Right lung (tissue), 5 donors: ENCODE results near the gene SIRT2. TPM values are rescaled to one million over a fixed set of nuclear protein-coding genes. Genes with fewer than 3 reads are reported as not detected.
"Not testable (repeated sequence)": the region's sequence is repeated elsewhere in the genome, so short reads cannot be mapped to it uniquely, and the experiment has no call there.

ENCODE experiments used
- DNase-seq, 2 donors: peaks; one replicate each; pipeline ENCODE4 v3.0.0-alpha.2; 2013
- polyA plus RNA-seq, 5 donors: library from polyadenylated mRNA; unstranded; fragments of 120-200 nt; gene quantifications; one replicate each; pipeline versions ENCODE4 v1.2.1 to v1.2.3, GENCODE V29; 2013; ENCODE audit warnings: inconsistent platforms in 1 of 5, low replicate concordance in 1 of 5; ENCODE audit not compliant: insufficient read length in 5 of 5, insufficient read depth in 1 of 5

SIRT2 gene
- polyA plus RNA-seq, 5 donors: 46.7 to 60.0 (median 56.8) TPM

- peak; percentile 62 to 75 for DNase-seq
Measured at GRCh38 chr19:38869836-38870607, 29.4 kb downstream of the SIRT2 start.

GRCh38 chr19:38869160-38869835, 30.1 kb downstream of the SIRT2 start:
- DNase-seq: no peak

- DNase-seq: no peak
Measured at GRCh38 chr19:38868551-38868950, 30.9 kb downstream of the SIRT2 start.

- no peak for DNase-seq
Measured at GRCh38 chr19:38867171-38867780, 32.1 kb downstream of the SIRT2 start.

- peak; percentile 71 to 75 for DNase-seq
Measured at GRCh38 chr19:38862321-38863059, 36.9 kb downstream of the SIRT2 start.

GRCh38 chr19:38861368-38861767, 38.0 kb downstream of the SIRT2 start:
- no peak for DNase-seq

GRCh38 chr19:38859631-38860204, 39.7 kb downstream of the SIRT2 start:
- not testable (repeated sequence) for DNase-seq

GRCh38 chr19:38856813-38857212, 42.6 kb downstream of the SIRT2 start:
- DNase-seq: no peak

GRCh38 chr19:38855751-38856150, 43.7 kb downstream of the SIRT2 start:
- DNase-seq: not testable (repeated sequence)

- DNase-seq: not testable (repeated sequence)
Measured at GRCh38 chr19:38854961-38855360, 44.5 kb downstream of the SIRT2 start.

- DNase-seq: no peak
Measured at GRCh38 chr19:38853214-38853613, 46.2 kb downstream of the SIRT2 start.

- DNase-seq: peak; percentile 49 to 63
Measured at GRCh38 chr19:38852231-38853044, 47.0 kb downstream of the SIRT2 start.

- peak; percentile 95 to 96 for DNase-seq
Measured at GRCh38 chr19:38851622-38852230, 47.7 kb downstream of the SIRT2 start.

- DNase-seq: peak in 1 of 2 donors; percentile 29
Measured at GRCh38 chr19:38850976-38851621, 48.3 kb downstream of the SIRT2 start.

GRCh38 chr19:38850436-38850975, 48.9 kb downstream of the SIRT2 start:
- no peak for DNase-seq

GRCh38 chr19:38849860-38850435, 49.5 kb downstream of the SIRT2 start, which contains the start of gene HNRNPL:
TSS of gene HNRNPL (minus strand) at chr19:38849986. CDS start at chr19:38849966, 20 bp downstream.
- peak; percentile 100 for DNase-seq

GRCh38 chr19:38849147-38849859, 50.1 kb downstream of the SIRT2 start:
- DNase-seq: peak; percentile 97 to 98
